HepG2 (cell line): ENCODE results near the gene SYNE3. TPM values are rescaled to one million over a fixed set of nuclear protein-coding genes. Genes with fewer than 3 reads are reported as not detected.

Source experiments
- ATAC-seq: fragments of 200-7000 bp; cut with Tn5 transposase; 3 replicates; pipeline ENCODE4 v1.9.1; 2020; ENCODE audit warnings: mild to moderate bottlenecking, moderate library complexity
- BruUV-seq: library from RNA; stranded (reverse); fragments of 400-500 nt; replicated peaks from 2 replicates; lab custom pipeline; 2021; lab: Mats Ljungman, UMichigan
- CTCF ChIA-PET: fragments of 300-600 bp; formaldehyde crosslinking; extraction: SDS; loops from one replicate; lab custom pipeline; 2021; ENCODE audit warnings: low total read pairs, inconsistent platforms, low intra/inter-chr PET ratio; lab: Yijun Ruan, JAX
- POLR2A ChIA-PET: fragments of 350-600 bp; sonication (Branson Sonifier 250); formaldehyde crosslinking; loops from one replicate; lab custom pipeline; 2020; ENCODE audit warnings: antibody characterized with exemption, inconsistent platforms; lab: Yijun Ruan, JAX
- DNase-seq: peaks from one replicate; pipeline ENCODE4 v3.0.0-alpha.2; 2015; ENCODE audit warnings: low spot score
- FAIRE-seq: peaks from 3 replicates; lab custom pipeline; 2011; peaks lifted over from hg19 to GRCh38; lab: Jason Lieb, UNC
- H2AFZ ChIP-seq: one replicate; pipeline ENCODE4 v1.6.1; 2011; ENCODE audit warnings: low read length, inconsistent platforms
- H3K27ac ChIP-seq: fragments of 300-600 bp; 3 replicates; pipeline ENCODE4 v1.8.0; 2011; ENCODE audit warnings: mixed run types, mild to moderate bottlenecking, mixed read lengths, low read length, inconsistent platforms; ENCODE audit not compliant: insufficient read depth; ENCODE audit errors: extremely low read length
- H3K27me3 ChIP-seq, 2 experiments: fragments of 200-600 bp in 1 of 2; 2 replicates in 1 of 2; 3 replicates in 1 of 2; pipeline versions ENCODE4 v1.6.0 to v1.8.0; 2011; ENCODE audit warnings: low read length in 2 of 2, mild to moderate bottlenecking in 2 of 2, moderate library complexity in 2 of 2, inconsistent platforms in 1 of 2; ENCODE audit not compliant: insufficient read depth in 2 of 2, control insufficient read depth in 1 of 2
- H3K36me3 ChIP-seq, 2 experiments: fragments of 200-600 bp in 1 of 2; replicated peaks in 1 of 2; 2 replicates in 1 of 2; 3 replicates in 1 of 2; pipeline versions ENCODE4 v1.5.1 to v1.8.0; 2011; ENCODE audit warnings: low read length in 2 of 2, inconsistent platforms in 1 of 2; ENCODE audit not compliant: insufficient read depth in 2 of 2, control insufficient read depth in 1 of 2
- H3K4me1 ChIP-seq: 2 replicates; pipeline ENCODE4 v1.5.1; 2012; ENCODE audit warnings: low read length, inconsistent platforms; ENCODE audit not compliant: insufficient read depth
- H3K4me2 ChIP-seq: 2 replicates; pipeline ENCODE4 v1.6.0; 2011; ENCODE audit warnings: low read depth, low read length, inconsistent platforms
- H3K4me3 ChIP-seq, 3 experiments: fragments of 200-600 bp in 1 of 3; sonication (generic), shearing (Covaris generic) in 1 of 3; replicated peaks in 1 of 3; 2 replicates each; pipeline ENCODE4 v1.5.1; 2011 to 2016; ENCODE audit warnings: low read length in 3 of 3, inconsistent platforms in 2 of 3, low read depth in 2 of 3, mild to moderate bottlenecking in 2 of 3, control low read depth in 1 of 3, mixed read lengths in 1 of 3; ENCODE audit not compliant: insufficient read depth in 1 of 3
- H3K79me2 ChIP-seq: one replicate; pipeline ENCODE4 v1.6.1; 2011; ENCODE audit warnings: low read length, inconsistent platforms; ENCODE audit not compliant: insufficient read depth
- H3K9ac ChIP-seq: 2 replicates; pipeline ENCODE4 v1.6.0; 2011; ENCODE audit warnings: mild to moderate bottlenecking, low read depth, low read length, inconsistent platforms; ENCODE audit not compliant: insufficient read depth
- H3K9me3 ChIP-seq: 2 replicates; pipeline ENCODE4 v1.5.1; 2012; ENCODE audit warnings: mild to moderate bottlenecking, low read length
- H4K20me1 ChIP-seq: 2 replicates; pipeline ENCODE4 v1.6.0; 2011; ENCODE audit warnings: inconsistent platforms, mild to moderate bottlenecking, low read length, moderate library complexity; ENCODE audit not compliant: insufficient read depth
- BRCA1 ChIP-seq: sonication (generic); formaldehyde crosslinking; IDR thresholded peaks from 2 replicates; pipeline ENCODE4 v1.4.0; 2020; ENCODE audit warnings: missing genetic modification reagents
- HIVEP1 ChIP-seq: sonication (generic); formaldehyde crosslinking; IDR thresholded peaks from 2 replicates; pipeline ENCODE4 v1.4.0; 2020; ENCODE audit warnings: mild to moderate bottlenecking, missing genetic modification reagents
- JUN ChIP-seq: sonication (generic); formaldehyde crosslinking; IDR thresholded peaks from 2 replicates; pipeline ENCODE4 v1.4.0; 2020; ENCODE audit warnings: mild to moderate bottlenecking, missing genetic modification reagents
- KDM5B ChIP-seq: sonication (generic); formaldehyde crosslinking; IDR thresholded peaks from 2 replicates; pipeline ENCODE4 v1.4.0; 2020; ENCODE audit warnings: missing genetic modification reagents, mild to moderate bottlenecking, borderline replicate concordance
- PHF8 ChIP-seq: sonication (generic); formaldehyde crosslinking; IDR thresholded peaks from 2 replicates; pipeline ENCODE4 v1.5.0; 2020; ENCODE audit warnings: missing genetic modification reagents
- RCOR2 ChIP-seq: IDR thresholded peaks from 2 replicates; pipeline ENCODE4 v1.6.1; 2016; ENCODE audit warnings: missing biosample characterization, missing genetic modification reagents
- TBX2 ChIP-seq: sonication (generic); formaldehyde crosslinking; IDR thresholded peaks from 2 replicates; pipeline ENCODE4 v1.5.0; 2020; ENCODE audit warnings: missing genetic modification reagents, mild to moderate bottlenecking, borderline replicate concordance
- WGBS: methylation state at CpG from one replicate; pipeline ENCODE4 v1.1.6; 2017; ENCODE audit warnings: low lambda C conversion rate; 5-methylcytosine and 5-hydroxymethylcytosine counted together
- in situ Hi-C: cut with HindIII; loops from 2 replicates; pipeline ENCODE4 v1.10.0; 2017; ENCODE audit warnings: low pct_unique_long_range_greater_than_20kb; ENCODE audit not compliant: extremely low pct_ligation_motif_present
- intact Hi-C: fragments of 100-400 bp; cut with micrococcal nuclease; formaldehyde crosslinking; loops from one replicate; pipeline ENCODE4 v1.10.0; 2022; ENCODE audit not compliant: unreplicated experiment
- polyA plus RNA-seq, 8 experiments: library from polyadenylated mRNA; depleted of rRNA in 3 of 8; stranded (reverse) in 7 of 8; unstranded in 1 of 8; fragments of >200 nt; fragmentation: Illumina TruSeq in 4 of 8; extraction: Trizol in 4 of 8; gene quantifications; 2 replicates each; pipeline versions ENCODE4 v1.2.1 to v1.2.3, GENCODE V29; 2011 to 2016; ENCODE audit warnings: low read depth in 4 of 8, missing spikeins in 1 of 8, mixed read lengths in 1 of 8; ENCODE audit not compliant: insufficient read depth in 1 of 8
- total RNA-seq, 5 experiments: library from RNA; depleted of rRNA; stranded (reverse); fragments of >200 nt; fragmentation: Illumina TruSeq; extraction: Trizol; gene quantifications; 2 replicates each; pipeline ENCODE4 v1.2.3, GENCODE V29; 2016; ENCODE audit warnings: low read depth in 1 of 5
- TF ChIP-seq, protein P1 (sequence below): fragments of 450-650 bp; IDR thresholded peaks from 2 replicates; pipeline ENCODE4 v1.6.1; 2016

SYNE3 gene
- total and polyA plus RNA-seq, 2 of the 13 experiments (the other 11 are each of a cell fraction or from before 2014, with no cell fraction given) = 7.8 to 8.0 TPM

DNA sequence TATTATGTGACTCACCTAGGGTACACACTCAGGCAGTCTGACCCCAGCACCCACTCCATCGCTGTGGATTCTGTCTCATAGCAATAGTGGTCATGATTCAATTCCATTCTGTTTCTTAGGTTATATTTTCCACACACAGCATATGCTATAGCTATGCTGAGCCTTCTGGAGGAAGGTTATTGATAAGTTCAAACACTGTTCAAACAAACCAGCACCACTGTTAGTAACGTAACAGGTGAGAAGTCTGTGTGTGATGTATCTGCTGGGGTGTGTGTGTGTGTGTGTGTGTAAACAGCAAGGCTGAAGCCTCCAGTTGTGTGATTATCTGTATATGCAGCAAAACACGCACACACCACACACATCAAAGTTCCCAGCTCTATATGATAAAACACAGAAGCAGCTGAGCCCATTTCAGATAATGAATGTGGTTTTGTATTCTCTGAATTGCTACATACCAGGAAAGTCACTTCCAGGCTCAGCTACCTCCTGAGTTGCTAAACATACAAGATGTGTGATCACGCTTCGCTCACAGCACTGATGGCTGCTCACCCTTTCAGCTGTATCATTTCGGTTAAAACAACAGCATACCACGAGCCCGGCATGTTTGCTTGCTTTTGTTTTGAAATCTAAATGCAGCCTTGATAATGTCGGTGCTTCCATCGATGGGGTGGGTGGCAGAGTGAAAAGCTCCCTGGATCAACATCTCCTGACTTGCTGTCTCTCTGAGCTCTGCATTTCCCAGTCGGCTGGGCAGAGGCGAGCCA lies 6.8 kb upstream of the SYNE3 start (continued):
- TF ChIP-seq PHF8 (CRISPR knock-in tag) = no peak
- TF ChIP-seq, protein P1, sequence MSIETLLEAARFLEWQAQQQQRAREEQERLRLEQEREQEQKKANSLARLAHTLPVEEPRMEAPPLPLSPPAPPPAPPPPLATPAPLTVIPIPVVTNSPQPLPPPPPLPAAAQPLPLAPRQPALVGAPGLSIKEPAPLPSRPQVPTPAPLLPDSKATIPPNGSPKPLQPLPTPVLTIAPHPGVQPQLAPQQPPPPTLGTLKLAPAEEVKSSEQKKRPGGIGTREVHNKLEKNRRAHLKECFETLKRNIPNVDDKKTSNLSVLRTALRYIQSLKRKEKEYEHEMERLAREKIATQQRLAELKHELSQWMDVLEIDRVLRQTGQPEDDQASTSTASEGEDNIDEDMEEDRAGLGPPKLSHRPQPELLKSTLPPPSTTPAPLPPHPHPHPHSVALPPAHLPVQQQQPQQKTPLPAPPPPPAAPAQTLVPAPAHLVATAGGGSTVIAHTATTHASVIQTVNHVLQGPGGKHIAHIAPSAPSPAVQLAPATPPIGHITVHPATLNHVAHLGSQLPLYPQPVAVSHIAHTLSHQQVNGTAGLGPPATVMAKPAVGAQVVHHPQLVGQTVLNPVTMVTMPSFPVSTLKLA = peak; percentile 64
- no peak for TF ChIP-seq JUN (CRISPR knock-in tag)
- peak; percentile 88 for TF ChIP-seq TBX2
- TF ChIP-seq HIVEP1 (CRISPR knock-in tag) = no peak
- TF ChIP-seq, all 625 proteins: peak for 152

DNA sequence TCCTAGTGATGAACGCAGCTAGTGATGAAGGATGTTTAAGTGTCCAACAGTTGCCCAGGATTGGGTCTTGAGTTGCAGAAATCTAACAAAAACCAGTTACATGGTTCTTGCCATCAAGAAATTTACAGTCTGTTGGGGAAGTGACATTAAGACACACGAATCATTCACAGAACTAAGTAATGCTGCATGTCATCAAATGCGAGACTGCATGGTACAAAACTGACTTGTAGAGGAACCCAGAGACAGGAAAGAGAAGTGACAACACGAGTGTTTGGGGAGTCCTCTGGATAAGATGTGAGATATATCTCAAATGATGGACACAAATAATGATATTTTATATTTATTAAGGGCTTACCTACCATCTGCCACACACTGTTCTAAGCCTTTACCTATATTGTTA lies 6.1 kb upstream of the SYNE3 start:
- H3K9ac ChIP-seq = peak overlapping the region; percentile 91
- peak overlapping the region; percentile 99 for H3K27ac ChIP-seq
- H3K27me3 ChIP-seq = no peaks in the 10 kb centered on the region
- peaks cover 100% of the 10 kb centered on the region for H3K4me1 ChIP-seq
- 86% methylated on average over 4 of the region's 4 CpGs for WGBS
- intact Hi-C loops (loop anchor here (5.0 kb wide), 1 partner anchor 35 kb away; no protein-coding TSS in a partner anchor), in situ Hi-C loops (no loop called here)
- H2AFZ ChIP-seq = no peak overlapping the region
- no peak for FAIRE-seq
- no peaks in the 10 kb centered on the region for H4K20me1 ChIP-seq
- H3K4me3 ChIP-seq = peak overlapping the region in 2 of 3 experiments; percentile 54 to 65; a peak in 1 of 6 replicates
- no peak for ATAC-seq
- CTCF ChIA-PET = no interaction called here
- DNase-seq = no peak
- TF ChIP-seq KDM5B (CRISPR knock-in tag) (no peak), RCOR2 (no peak), BRCA1 (CRISPR knock-in tag) (0 out of 2 replicates have a peak, but pooled peaks have one; percentile 32)
- H3K4me2 ChIP-seq = peak overlapping the region; percentile 95
- POLR2A ChIA-PET = interaction anchor here (0.9 to 6.2 kb wide), 19 partner anchors 7 to 274 kb away, joined by 3 to 129 read pairs (median 9); partner anchors contain the start of genes GLRX5 and SYNE3
- no peaks in the 10 kb centered on the region for H3K9me3 ChIP-seq
- no peaks in the 10 kb centered on the region for H3K36me3 ChIP-seq
- peaks cover 12% of the 10 kb centered on the region for H3K79me2 ChIP-seq
- no TSS peak for BruUV-seq
